Measurements from ENCODE around the gene SRD5A1.

Gene SRD5A1

DNA sequence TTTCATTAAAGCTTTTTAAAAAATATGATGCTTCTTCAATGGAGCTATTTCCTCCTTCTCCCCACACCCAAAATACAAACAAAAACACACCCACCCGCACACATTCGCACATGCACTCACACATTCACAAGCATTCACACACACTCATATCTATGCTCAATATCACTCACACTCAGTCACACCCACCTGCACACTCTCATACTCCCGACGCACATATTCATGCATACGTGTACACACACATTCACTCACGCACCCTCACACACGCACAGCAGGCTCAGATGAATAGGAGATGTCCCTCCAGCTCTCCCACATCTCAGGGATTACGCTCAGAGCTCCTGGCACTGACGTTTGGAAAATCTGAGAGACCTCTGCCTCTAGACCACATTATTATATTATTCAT is 54.3 kb downstream of the SRD5A1 start:
- no peak overlapping the region for H3K4me3 ChIP-seq (ENCODE audit: low read depth in 1 of 2, low read length in 2 of 2)

DNA sequence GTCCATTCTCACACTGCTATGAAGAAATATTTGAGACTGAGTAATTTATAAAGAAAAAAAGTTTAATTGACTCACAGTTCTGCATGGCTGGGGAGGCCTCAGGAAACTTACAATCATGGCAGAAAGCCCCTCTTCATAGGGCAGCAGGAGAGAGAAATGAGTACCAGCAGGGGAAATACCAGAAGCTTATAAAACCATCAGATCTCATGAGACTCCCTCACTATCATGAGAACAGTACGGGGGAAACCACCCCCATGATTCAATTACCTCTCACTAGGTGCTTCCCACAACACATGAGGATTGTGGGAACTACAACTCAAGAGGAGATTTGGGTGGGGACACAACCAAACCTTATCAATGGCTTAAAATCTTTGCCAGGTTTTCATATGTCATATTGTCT is 59.7 kb downstream of the SRD5A1 start:
- no peaks in the 10 kb centered on the region for H3K4me1 ChIP-seq (ENCODE audit: insufficient read depth, low read length)
- H3K9me3 ChIP-seq (ENCODE audit: low read length) = no peaks in the 10 kb centered on the region
- no peak overlapping the region for H3K27ac ChIP-seq (ENCODE audit: low read depth, low read length)
- H3K4me3 ChIP-seq (ENCODE audit: low read depth in 1 of 2, low read length in 2 of 2) = no peak overlapping the region
- no peaks in the 10 kb centered on the region for H3K27me3 ChIP-seq (ENCODE audit: control insufficient read depth in 1 of 2, insufficient read depth in 2 of 2, low read length in 2 of 2)
- no peaks in the 10 kb centered on the region for H3K36me3 ChIP-seq (ENCODE audit: insufficient read depth, low read length)
- H3K9ac ChIP-seq (ENCODE audit: low read length) = no peak overlapping the region

More for the DNA sequence above, 54.3 kb downstream of the SRD5A1 start:
- Histone ChIP-seq H3K9ac (ENCODE audit: low read length) (no peak overlapping the region), H3K4me1 (ENCODE audit: insufficient read depth, low read length) (no peaks in the 10 kb centered on the region), H3K9me3 (ENCODE audit: low read length) (no peaks in the 10 kb centered on the region), H3K36me3 (ENCODE audit: insufficient read depth, low read length) (no peaks in the 10 kb centered on the region), H3K27ac (ENCODE audit: low read depth, low read length) (no peak overlapping the region), H3K27me3 (ENCODE audit: control insufficient read depth in 1 of 2, insufficient read depth in 2 of 2, low read length in 2 of 2) (no peaks in the 10 kb centered on the region)

DNA sequence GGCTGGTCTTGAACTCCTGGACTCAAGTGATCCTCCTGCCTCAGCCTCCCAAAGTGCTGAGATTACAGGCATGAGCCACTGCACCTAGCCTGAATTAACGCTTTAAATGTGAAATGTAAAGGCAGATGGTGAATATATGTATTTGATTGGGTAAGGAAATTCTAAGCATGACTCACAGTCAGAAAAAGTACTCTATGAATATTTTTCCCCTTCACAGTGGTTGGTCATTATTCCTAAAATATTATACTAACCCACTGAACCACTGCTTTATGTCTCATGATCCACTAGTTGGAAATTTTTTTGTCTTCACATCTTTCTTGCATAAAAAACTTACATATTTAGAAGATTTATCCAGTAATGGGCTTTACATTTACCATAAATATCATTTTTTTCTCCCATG is 65.5 kb downstream of the SRD5A1 start:
- Histone ChIP-seq H3K9ac (ENCODE audit: low read length) (no peak overlapping the region), H3K27ac (ENCODE audit: low read depth, low read length) (no peak overlapping the region), H3K36me3 (ENCODE audit: insufficient read depth, low read length) (no peaks in the 10 kb centered on the region), H3K9me3 (ENCODE audit: low read length) (no peaks in the 10 kb centered on the region), H3K27me3 (ENCODE audit: control insufficient read depth in 1 of 2, insufficient read depth in 2 of 2, low read length in 2 of 2) (no peaks in the 10 kb centered on the region), H3K4me3 (ENCODE audit: low read depth in 1 of 2, low read length in 2 of 2) (no peak overlapping the region), H3K4me1 (ENCODE audit: insufficient read depth, low read length) (peaks cover 4% of the 10 kb centered on the region)

DNA sequence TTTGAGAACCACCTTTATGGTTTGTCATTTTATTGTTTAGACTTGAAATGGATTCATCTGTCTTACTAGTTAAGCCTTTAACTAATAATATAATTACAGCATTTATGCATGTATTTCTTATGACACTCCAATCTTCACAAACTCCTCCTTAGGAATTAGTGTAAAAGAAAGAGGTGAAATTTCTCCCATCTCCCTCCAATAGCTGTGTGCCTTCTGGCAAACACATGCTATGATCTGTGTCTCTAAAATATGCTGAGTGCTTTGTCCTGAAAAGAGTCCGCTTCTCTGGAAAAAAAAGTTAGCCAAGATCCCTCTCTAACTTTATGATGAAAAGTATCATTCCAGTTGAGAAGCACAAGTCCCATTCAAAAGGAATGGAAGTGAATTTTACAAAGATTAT is 66.1 kb downstream of the SRD5A1 start:
- Histone ChIP-seq H3K4me1 (ENCODE audit: insufficient read depth, low read length) (peaks cover 11% of the 10 kb centered on the region), H3K27ac (ENCODE audit: low read depth, low read length) (no peak overlapping the region), H3K9me3 (ENCODE audit: low read length) (no peaks in the 10 kb centered on the region), H3K4me3 (ENCODE audit: low read depth in 1 of 2, low read length in 2 of 2) (no peak overlapping the region), H3K36me3 (ENCODE audit: insufficient read depth, low read length) (no peaks in the 10 kb centered on the region), H3K27me3 (ENCODE audit: control insufficient read depth in 1 of 2, insufficient read depth in 2 of 2, low read length in 2 of 2) (no peaks in the 10 kb centered on the region), H3K9ac (ENCODE audit: low read length) (no peak overlapping the region)

DNA sequence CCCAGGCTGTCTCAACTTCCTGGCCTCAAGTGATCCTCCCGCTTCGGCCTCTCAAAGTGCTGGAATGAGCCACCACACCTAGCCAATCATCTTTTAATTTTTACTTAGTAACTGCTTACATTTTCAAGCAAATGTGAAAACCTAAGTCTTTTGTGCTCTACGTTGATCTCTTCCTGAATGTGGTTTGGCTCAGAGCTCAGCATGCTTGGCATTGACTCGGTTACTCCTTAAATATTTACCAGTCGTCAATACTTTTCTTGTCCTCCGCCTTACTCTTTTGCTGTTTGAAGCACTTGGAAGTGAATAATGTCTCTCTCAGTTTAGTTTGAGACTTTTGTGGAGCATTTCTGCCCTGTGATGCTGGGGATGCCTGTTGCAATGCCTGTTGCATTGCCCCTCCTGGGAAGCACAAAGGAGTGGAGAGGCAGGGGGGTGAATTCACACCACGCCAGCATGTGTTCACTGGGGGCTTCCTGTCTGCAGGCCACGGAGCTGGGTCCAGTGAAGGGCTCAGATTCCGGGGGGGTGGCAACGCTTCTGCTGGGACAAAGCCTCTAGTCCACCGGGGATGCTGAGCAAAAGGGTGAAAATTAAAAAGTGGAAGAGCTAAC is 66.9 kb downstream of the SRD5A1 start:
- no peaks in the 10 kb centered on the region for H3K9me3 ChIP-seq (ENCODE audit: low read length)
- no peak overlapping the region for H3K4me3 ChIP-seq (ENCODE audit: low read depth in 1 of 2, low read length in 2 of 2)
- no peaks in the 10 kb centered on the region for H3K36me3 ChIP-seq (ENCODE audit: insufficient read depth, low read length)
- no peak overlapping the region for H3K27ac ChIP-seq (ENCODE audit: low read depth, low read length)
- peaks cover 19% of the 10 kb centered on the region for H3K4me1 ChIP-seq (ENCODE audit: insufficient read depth, low read length)
- no peaks in the 10 kb centered on the region for H3K27me3 ChIP-seq (ENCODE audit: control insufficient read depth in 1 of 2, insufficient read depth in 2 of 2, low read length in 2 of 2)
- H3K9ac ChIP-seq (ENCODE audit: low read length) = no peak overlapping the region

DNA sequence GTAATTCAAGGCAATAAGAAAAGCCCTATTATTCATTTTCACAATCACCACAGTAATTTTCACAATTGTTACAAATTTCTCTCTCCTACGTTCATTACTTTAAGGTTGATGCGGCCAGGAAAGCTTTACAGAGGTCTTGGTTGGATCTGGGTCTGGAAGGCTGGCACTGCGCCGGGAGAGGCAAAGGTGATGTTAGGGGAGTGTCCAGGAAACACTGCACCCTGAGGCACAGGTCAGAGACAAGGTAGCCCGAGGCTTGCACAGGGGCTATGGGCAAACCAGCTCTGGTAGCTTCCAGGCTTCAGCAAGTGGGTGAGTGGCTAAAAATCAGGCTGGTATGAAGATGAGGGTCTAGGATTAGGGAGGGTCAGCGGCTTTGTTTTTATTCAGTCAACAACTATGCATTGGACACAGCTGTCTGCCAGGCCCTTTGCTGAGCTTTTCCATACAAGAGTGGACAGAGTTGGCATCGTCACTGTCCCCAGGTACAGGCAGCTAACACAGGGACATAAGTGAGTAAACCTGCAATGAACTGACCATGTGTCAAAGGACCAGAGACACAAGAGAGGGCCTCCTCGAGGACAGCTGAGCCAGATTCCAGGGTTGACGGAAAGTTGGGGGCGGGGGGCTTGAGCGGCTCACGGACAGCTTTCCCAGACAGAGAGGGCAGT is 67.6 kb downstream of the SRD5A1 start:
- no peaks in the 10 kb centered on the region for H3K9me3 ChIP-seq (ENCODE audit: low read length)
- H3K4me3 ChIP-seq (ENCODE audit: low read depth in 1 of 2, low read length in 2 of 2) = no peak overlapping the region
- H3K9ac ChIP-seq (ENCODE audit: low read length) = no peak overlapping the region
- H3K36me3 ChIP-seq (ENCODE audit: insufficient read depth, low read length) = no peaks in the 10 kb centered on the region
- H3K4me1 ChIP-seq (ENCODE audit: insufficient read depth, low read length) = peaks cover 25% of the 10 kb centered on the region
- H3K27me3 ChIP-seq (ENCODE audit: control insufficient read depth in 1 of 2, insufficient read depth in 2 of 2, low read length in 2 of 2) = no peaks in the 10 kb centered on the region
- no peak overlapping the region for H3K27ac ChIP-seq (ENCODE audit: low read depth, low read length)

DNA sequence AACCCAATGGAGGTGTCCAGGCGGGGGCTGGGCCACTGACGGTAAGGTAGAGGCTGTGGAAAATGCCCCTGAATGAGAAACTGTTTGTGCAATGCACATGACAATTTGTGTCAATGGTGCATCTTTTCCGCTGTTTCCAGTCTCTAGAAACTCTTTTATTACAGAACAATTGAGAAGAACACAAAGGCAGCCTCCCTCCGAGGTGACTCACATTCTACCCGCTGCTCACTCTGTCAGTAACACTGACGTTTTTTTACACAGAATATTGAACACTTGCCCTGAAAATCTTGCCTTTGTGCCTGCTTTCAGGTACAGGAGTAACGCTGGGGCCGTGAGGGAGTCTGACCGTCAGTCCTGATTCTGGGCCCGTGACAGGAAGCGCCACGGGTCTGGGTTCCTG is 68.3 kb downstream of the SRD5A1 start:
- Histone ChIP-seq H3K36me3 (ENCODE audit: insufficient read depth, low read length) (no peaks in the 10 kb centered on the region), H3K9ac (ENCODE audit: low read length) (no peak overlapping the region), H3K27ac (ENCODE audit: low read depth, low read length) (no peak overlapping the region), H3K9me3 (ENCODE audit: low read length) (no peaks in the 10 kb centered on the region), H3K4me1 (ENCODE audit: insufficient read depth, low read length) (peaks cover 29% of the 10 kb centered on the region), H3K4me3 (ENCODE audit: low read depth in 1 of 2, low read length in 2 of 2) (no peak overlapping the region), H3K27me3 (ENCODE audit: control insufficient read depth in 1 of 2, insufficient read depth in 2 of 2, low read length in 2 of 2) (no peaks in the 10 kb centered on the region)

DNA sequence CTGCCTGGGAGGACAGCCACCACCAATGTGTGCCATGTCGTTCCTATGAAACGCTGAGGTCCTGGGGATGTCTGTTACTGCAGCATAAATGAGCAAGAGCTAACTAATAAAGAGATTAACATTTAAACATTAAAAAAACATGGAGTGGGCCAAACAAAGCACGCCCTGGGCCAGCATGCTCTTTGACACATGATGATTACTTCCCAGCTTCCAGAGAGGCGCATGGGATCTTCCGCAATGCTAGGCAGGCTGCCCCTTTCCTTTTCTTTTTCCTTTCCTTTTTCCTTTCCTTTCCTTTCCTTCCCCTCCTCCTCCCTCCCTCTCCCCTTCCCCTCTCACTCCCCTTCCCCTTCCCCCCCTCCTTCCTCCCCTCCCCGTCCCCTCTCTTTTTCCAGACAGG is 69.4 kb downstream of the SRD5A1 start:
- Histone ChIP-seq H3K27ac (ENCODE audit: low read depth, low read length) (no peak overlapping the region), H3K9ac (ENCODE audit: low read length) (no peak overlapping the region), H3K9me3 (ENCODE audit: low read length) (no peaks in the 10 kb centered on the region), H3K36me3 (ENCODE audit: insufficient read depth, low read length) (no peaks in the 10 kb centered on the region), H3K4me3 (ENCODE audit: low read depth in 1 of 2, low read length in 2 of 2) (no peak overlapping the region), H3K4me1 (ENCODE audit: insufficient read depth, low read length) (peaks cover 29% of the 10 kb centered on the region), H3K27me3 (ENCODE audit: control insufficient read depth in 1 of 2, insufficient read depth in 2 of 2, low read length in 2 of 2) (no peaks in the 10 kb centered on the region)

DNA sequence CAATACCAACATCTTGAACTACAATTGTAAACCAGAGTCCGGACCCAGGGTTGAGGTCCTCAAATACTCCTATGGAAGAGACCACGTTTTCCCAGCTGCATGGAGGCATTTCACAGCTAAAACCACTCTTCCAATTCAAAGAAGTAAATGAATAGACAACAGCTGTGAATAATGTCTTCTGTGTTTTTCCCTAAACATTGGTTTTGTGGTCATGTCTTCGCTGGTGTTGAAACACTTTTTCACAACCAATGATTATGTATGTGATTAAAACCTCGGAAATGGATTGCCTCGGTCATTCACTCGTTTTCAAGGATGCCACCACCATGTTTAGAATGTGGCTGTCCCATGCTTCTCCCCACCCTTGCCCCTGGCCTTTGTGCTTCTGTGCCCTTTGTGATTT is 70.6 kb downstream of the SRD5A1 start:
- Histone ChIP-seq H3K36me3 (ENCODE audit: insufficient read depth, low read length) (no peaks in the 10 kb centered on the region), H3K4me1 (ENCODE audit: insufficient read depth, low read length) (peaks cover 29% of the 10 kb centered on the region), H3K27ac (ENCODE audit: low read depth, low read length) (peak overlapping the region; percentile 74), H3K4me3 (ENCODE audit: low read depth in 1 of 2, low read length in 2 of 2) (no peak overlapping the region), H3K27me3 (ENCODE audit: control insufficient read depth in 1 of 2, insufficient read depth in 2 of 2, low read length in 2 of 2) (no peaks in the 10 kb centered on the region), H3K9me3 (ENCODE audit: low read length) (no peaks in the 10 kb centered on the region), H3K9ac (ENCODE audit: low read length) (peak overlapping the region; percentile 25)

DNA sequence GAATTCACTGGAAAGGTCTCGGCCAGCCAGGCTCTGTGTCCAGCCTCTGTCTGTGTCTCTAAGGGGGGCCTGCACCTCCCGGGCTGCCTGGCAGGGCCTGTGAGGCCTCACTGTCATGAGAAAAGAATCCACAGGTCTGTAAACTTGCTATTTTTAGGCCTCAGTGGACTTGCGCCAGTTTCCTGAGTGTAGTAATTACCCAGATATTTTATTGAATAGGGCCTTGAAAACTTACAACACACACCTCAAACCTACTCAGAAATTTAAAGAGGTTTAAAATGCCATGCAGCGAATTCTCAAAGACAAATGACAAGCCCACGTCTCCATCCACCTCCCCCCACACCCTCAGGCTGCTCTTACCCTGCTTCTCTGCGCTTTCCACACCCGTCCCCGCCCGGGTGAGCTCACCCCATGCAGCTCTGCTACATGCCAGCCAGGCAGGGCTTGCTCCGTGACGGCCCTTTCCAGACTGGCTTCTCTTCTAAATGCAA is 71.2 kb downstream of the SRD5A1 start:
- peaks cover 29% of the 10 kb centered on the region for H3K4me1 ChIP-seq (ENCODE audit: insufficient read depth, low read length)
- no peaks in the 10 kb centered on the region for H3K9me3 ChIP-seq (ENCODE audit: low read length)
- H3K27me3 ChIP-seq (ENCODE audit: control insufficient read depth in 1 of 2, insufficient read depth in 2 of 2, low read length in 2 of 2) = no peaks in the 10 kb centered on the region
- H3K36me3 ChIP-seq (ENCODE audit: insufficient read depth, low read length) = no peaks in the 10 kb centered on the region
- peak overlapping the region; percentile 74 for H3K27ac ChIP-seq (ENCODE audit: low read depth, low read length)
- H3K9ac ChIP-seq (ENCODE audit: low read length) = peak overlapping the region; percentile 25
- peak overlapping the region in 1 of 2 donors; percentile 31 for H3K4me3 ChIP-seq (ENCODE audit: low read depth in 1 of 2, low read length in 2 of 2)

DNA sequence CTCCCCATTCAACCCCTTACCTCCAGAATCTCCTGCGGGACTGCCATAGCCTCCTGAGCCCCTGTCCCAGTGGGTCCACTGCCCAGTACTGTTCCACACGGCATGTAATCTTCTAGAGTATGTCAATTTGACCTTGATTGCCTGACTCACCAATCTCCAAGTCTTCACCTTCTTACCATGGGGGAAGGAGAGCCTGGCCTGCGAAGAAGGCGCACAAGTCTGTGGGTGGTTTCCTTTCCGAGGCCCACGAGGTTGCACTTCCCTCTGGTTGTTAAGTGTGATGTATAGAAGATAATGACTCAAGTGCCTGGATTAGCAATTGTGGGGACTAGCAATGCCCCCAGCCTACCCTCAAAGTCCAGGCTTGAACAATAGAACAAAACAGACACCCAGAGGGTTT is 71.8 kb downstream of the SRD5A1 start:
- Histone ChIP-seq H3K27me3 (ENCODE audit: control insufficient read depth in 1 of 2, insufficient read depth in 2 of 2, low read length in 2 of 2) (no peaks in the 10 kb centered on the region), H3K27ac (ENCODE audit: low read depth, low read length) (peak overlapping the region; percentile 74), H3K4me1 (ENCODE audit: insufficient read depth, low read length) (peaks cover 29% of the 10 kb centered on the region), H3K9ac (ENCODE audit: low read length) (peak overlapping the region; percentile 25), H3K4me3 (ENCODE audit: low read depth in 1 of 2, low read length in 2 of 2) (peak overlapping the region in 1 of 2 donors; percentile 31), H3K36me3 (ENCODE audit: insufficient read depth, low read length) (no peaks in the 10 kb centered on the region), H3K9me3 (ENCODE audit: low read length) (no peaks in the 10 kb centered on the region)

DNA sequence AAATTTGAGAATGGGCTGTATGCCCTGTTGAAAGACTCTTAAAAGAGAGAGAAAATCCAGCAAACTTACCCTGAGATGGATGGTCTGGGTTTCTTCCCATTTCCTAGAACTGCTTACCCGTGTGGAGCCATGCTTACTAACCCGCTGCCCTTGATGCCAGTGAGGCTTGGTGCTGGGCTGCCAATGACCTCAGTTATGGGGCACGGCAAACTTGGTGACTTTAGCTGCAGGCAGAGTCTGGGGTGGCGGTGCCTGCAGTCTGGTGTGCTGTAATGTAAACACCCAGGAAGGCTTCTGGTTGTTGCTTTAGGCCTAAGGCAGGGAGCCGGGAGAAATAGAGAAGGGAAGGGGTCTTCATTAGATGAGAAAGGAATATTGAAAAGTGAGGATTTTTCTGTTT is 72.7 kb downstream of the SRD5A1 start:
- H3K27me3 ChIP-seq (ENCODE audit: control insufficient read depth in 1 of 2, insufficient read depth in 2 of 2, low read length in 2 of 2) = no peaks in the 10 kb centered on the region
- H3K4me3 ChIP-seq (ENCODE audit: low read depth in 1 of 2, low read length in 2 of 2) = no peak overlapping the region
- no peaks in the 10 kb centered on the region for H3K36me3 ChIP-seq (ENCODE audit: insufficient read depth, low read length)
- H3K27ac ChIP-seq (ENCODE audit: low read depth, low read length) = no peak overlapping the region
- H3K9me3 ChIP-seq (ENCODE audit: low read length) = no peaks in the 10 kb centered on the region
- peaks cover 29% of the 10 kb centered on the region for H3K4me1 ChIP-seq (ENCODE audit: insufficient read depth, low read length)
- H3K9ac ChIP-seq (ENCODE audit: low read length) = no peak overlapping the region

Data from muscle layer of colon (tissue), 2 donors.